ENCODE data around the gene TMEM39A.

Gene TMEM39A

GRCh38 chr3:119395923-119396358 lies 67.5 kb downstream of the TMEM39A start:
- no peak for DNase-seq

- DNase-seq = no peak
These were observed 74.8 kb downstream of the TMEM39A start for GRCh38 chr3:119388577-119388976.

GRCh38 chr3:119382134-119382533 lies 81.3 kb downstream of the TMEM39A start:
- DNase-seq = no peak

GRCh38 chr3:119380697-119381096 lies 82.7 kb downstream of the TMEM39A start:
- no peak for DNase-seq

All from GOT3 (cell line).